A549 (cell line): ENCODE results near the gene CCR3. TPM values are rescaled to one million over a fixed set of nuclear protein-coding genes. Genes with fewer than 3 reads are reported as not detected.

ENCODE experiments used
- ATAC-seq, 2 experiments: fragments of 200-7000 bp in 1 of 2; fragments of >200 bp in 1 of 2; cut with Nextera tagmentation in 1 of 2; cut with Tn5 transposase in 1 of 2; 3 replicates each; pipeline versions ENCODE4 v1.8.0 to v1.9.1; 2018 to 2020; ENCODE audit warnings: mild to moderate bottlenecking in 1 of 2, moderate library complexity in 1 of 2
- CTCF ChIA-PET: fragments of 300-600 bp; sonication (Branson Sonifier 250); formaldehyde crosslinking; extraction: SDS; loops from one replicate; lab custom pipeline; 2021; ENCODE audit warnings: antibody characterized with exemption, inconsistent platforms; lab: Yijun Ruan, JAX
- POLR2A ChIA-PET: fragments of 350-600 bp; formaldehyde crosslinking; extraction: SDS; loops from one replicate; lab custom pipeline; 2021; ENCODE audit warnings: antibody characterized with exemption, inconsistent platforms; lab: Yijun Ruan, JAX
- DNase-seq, 2 experiments: peaks; one replicate each; pipeline versions ENCODE4 v3.0.0 to v3.0.0-alpha.2; 2011 to 2016; ENCODE audit warnings: low read depth in 1 of 2, low spot score in 1 of 2
- FAIRE-seq: peaks from 2 replicates; lab custom pipeline; 2011; peaks lifted over from hg19 to GRCh38; lab: Jason Lieb, UNC
- H3K27ac ChIP-seq, 2 experiments: fragments of >200 bp; sonication (Bioruptor Twin); formaldehyde crosslinking; 3 replicates each; pipeline ENCODE4 v1.5.1; 2016 to 2017
- H3K4me1 ChIP-seq: fragments of >200 bp; sonication (Bioruptor Twin); formaldehyde crosslinking; 3 replicates; pipeline ENCODE4 v1.6.1; 2016
- H3K4me2 ChIP-seq: fragments of >200 bp; sonication (Bioruptor Twin); formaldehyde crosslinking; 3 replicates; pipeline ENCODE4 v1.6.1; 2016
- H3K4me3 ChIP-seq: fragments of >200 bp; sonication (Bioruptor Twin); formaldehyde crosslinking; 3 replicates; pipeline ENCODE4 v1.5.1; 2016
- H3K9me3 ChIP-seq: fragments of >200 bp; sonication (Bioruptor Twin); formaldehyde crosslinking; 3 replicates; pipeline ENCODE4 v1.6.1; 2016
- BHLHE40 ChIP-seq: IDR thresholded peaks from 2 replicates; pipeline ENCODE4 v1.6.1; 2012; ENCODE audit warnings: low read depth, low read length, inconsistent platforms
- CBX2 ChIP-seq: fragments of 200-600 bp; sonication (generic); IDR thresholded peaks from 2 replicates; pipeline ENCODE4 v1.6.1; 2016; ENCODE audit warnings: low read depth, mild to moderate bottlenecking, borderline replicate concordance
- CEBPB ChIP-seq, 2 experiments: fragments of >200 bp in 1 of 2; sonication (Bioruptor Twin) in 1 of 2; formaldehyde crosslinking in 1 of 2; IDR thresholded peaks; 2 replicates each; pipeline ENCODE4 v1.6.1; 2012 to 2016
- CHD4 ChIP-seq: fragments of 200-600 bp; sonication (generic); IDR thresholded peaks from 2 replicates; pipeline ENCODE4 v1.6.1; 2016; ENCODE audit warnings: antibody characterized with exemption, mild to moderate bottlenecking, borderline replicate concordance
- EHF ChIP-seq: fragments of 250-450 bp; sonication (Bioruptor Pico); IDR thresholded peaks from 2 replicates; pipeline ENCODE4 v1.5.0; 2020; ENCODE audit warnings: mild to moderate bottlenecking
- EHMT2 ChIP-seq: fragments of 200-600 bp; sonication (generic); IDR thresholded peaks from 2 replicates; pipeline ENCODE4 v1.6.1; 2016; ENCODE audit warnings: antibody characterized with exemption, low read depth, mild to moderate bottlenecking, moderate library complexity
- ELK1 ChIP-seq: fragments of 150-350 bp; IDR thresholded peaks from 2 replicates; pipeline ENCODE4 v1.6.1; 2014; ENCODE audit warnings: low read depth, mild to moderate bottlenecking, low read length
- ESRRA ChIP-seq: fragments of 150-350 bp; IDR thresholded peaks from 2 replicates; pipeline ENCODE4 v1.6.1; 2014; ENCODE audit warnings: mild to moderate bottlenecking, low read length, borderline replicate concordance
- FOSB ChIP-seq: fragments of 250-450 bp; sonication (Bioruptor Pico); IDR thresholded peaks from 2 replicates; pipeline ENCODE4 v1.5.0; 2020; ENCODE audit warnings: mild to moderate bottlenecking, moderate library complexity
- FOSL2 ChIP-seq, 2 experiments: fragments of 450-650 bp in 1 of 2; fragments of >200 bp in 1 of 2; sonication (Bioruptor Twin) in 1 of 2; formaldehyde crosslinking; IDR thresholded peaks; 2 replicates each; pipeline versions ENCODE4 v1.5.0 to v1.6.1; 2016 to 2020; ENCODE audit warnings: mild to moderate bottlenecking in 1 of 2, moderate library complexity in 1 of 2
- FOXS1 ChIP-seq: fragments of 250-450 bp; sonication (Bioruptor Pico); IDR thresholded peaks from 2 replicates; pipeline ENCODE4 v1.5.0; 2020; ENCODE audit warnings: mild to moderate bottlenecking, moderate library complexity
- HEYL ChIP-seq: fragments of 250-450 bp; sonication (Bioruptor Pico); IDR thresholded peaks from 2 replicates; pipeline ENCODE4 v1.8.0; 2021; ENCODE audit warnings: mild to moderate bottlenecking, moderate library complexity
- HOXA7 ChIP-seq: fragments of 250-450 bp; sonication (Bioruptor Pico); IDR thresholded peaks from 2 replicates; pipeline ENCODE4 v1.5.0; 2020; ENCODE audit warnings: mild to moderate bottlenecking, moderate library complexity
- JUN ChIP-seq, 2 experiments: fragments of >200 bp; sonication (Bioruptor Twin); formaldehyde crosslinking; IDR thresholded peaks; 2 replicates in 1 of 2; 3 replicates in 1 of 2; pipeline ENCODE4 v1.6.1; 2016 to 2017
- JUNB ChIP-seq: fragments of >200 bp; sonication (Bioruptor Twin); formaldehyde crosslinking; IDR thresholded peaks from 2 replicates; pipeline ENCODE4 v1.6.1; 2016
- KDM1A ChIP-seq: fragments of 200-600 bp; sonication (generic); IDR thresholded peaks from 2 replicates; pipeline ENCODE4 v1.6.1; 2016; ENCODE audit warnings: low read depth, mild to moderate bottlenecking
- MAFK ChIP-seq: fragments of 450-650 bp; IDR thresholded peaks from 2 replicates; pipeline ENCODE4 v1.6.1; 2014; ENCODE audit not compliant: partially characterized antibody
- MAZ ChIP-seq: fragments of 150-350 bp; IDR thresholded peaks from 2 replicates; pipeline ENCODE4 v1.6.1; 2014; ENCODE audit warnings: antibody characterized with exemption, low read depth, low read length, borderline replicate concordance
- MYC ChIP-seq: IDR thresholded peaks from 2 replicates; pipeline ENCODE4 v1.6.1; 2012; ENCODE audit warnings: mild to moderate bottlenecking, inconsistent platforms, low read length, improper control_type of control experiment, borderline replicate concordance
- NFE2L2 ChIP-seq: fragments of 150-350 bp; conservative IDR thresholded peaks from 2 replicates; pipeline ENCODE4 v1.6.1; 2014; ENCODE audit warnings: low read length
- PHF8 ChIP-seq: fragments of 200-600 bp; sonication (generic); IDR thresholded peaks from 2 replicates; pipeline ENCODE4 v1.6.1; 2016; ENCODE audit warnings: low read depth, mild to moderate bottlenecking, antibody characterized with exemption, moderate library complexity, borderline replicate concordance
- POLR2A ChIP-seq: IDR thresholded peaks from 2 replicates; pipeline ENCODE4 v1.6.1; 2012; ENCODE audit warnings: mild to moderate bottlenecking, low read length
- POLR2AphosphoS2 ChIP-seq: conservative IDR thresholded peaks from 2 replicates; pipeline ENCODE4 v1.6.1; 2012; ENCODE audit warnings: low read length, improper control_type of control experiment, inconsistent platforms
- RFX5 ChIP-seq: fragments of 450-650 bp; IDR thresholded peaks from 2 replicates; pipeline ENCODE4 v1.7.1; 2014; ENCODE audit warnings: antibody characterized with exemption, mild to moderate bottlenecking, moderate library complexity
- SMC3 ChIP-seq: fragments of >200 bp; sonication (Bioruptor Twin); formaldehyde crosslinking; IDR thresholded peaks from 3 replicates; pipeline ENCODE4 v1.6.1; 2018; ENCODE audit warnings: inconsistent platforms
- SREBF2 ChIP-seq: fragments of 450-650 bp; IDR thresholded peaks from 2 replicates; pipeline ENCODE4 v1.6.1; 2014; ENCODE audit warnings: mild to moderate bottlenecking, moderate library complexity
- ZSCAN20 ChIP-seq: fragments of 250-450 bp; sonication (Bioruptor Pico); IDR thresholded peaks from 2 replicates; pipeline ENCODE4 v1.8.0; 2022; ENCODE audit warnings: mild to moderate bottlenecking, moderate library complexity
- WGBS: methylation state at CpG from one replicate; pipeline ENCODE4 v1.1.6; 2017; ENCODE audit errors: missing lambda C conversion rate; 5-methylcytosine and 5-hydroxymethylcytosine counted together
- polyA plus RNA-seq, 4 experiments: library from polyadenylated mRNA; depleted of rRNA in 3 of 4; stranded (reverse); fragments of >200 nt; fragmentation: RNase III in 1 of 4; extraction: RNeasy Plus Mini Kit Qiagen cat#74134 plus additional on column Dnase treatment in 1 of 4; gene quantifications; 2 replicates in 3 of 4; 3 replicates in 1 of 4; pipeline ENCODE4 v1.2.3, GENCODE V29; 2011 to 2017
- TF ChIP-seq, protein P1 (sequence below): fragments of >200 bp; sonication (Bioruptor Twin); formaldehyde crosslinking; IDR thresholded peaks from 3 replicates; pipeline ENCODE4 v1.5.1; 2016
- TF ChIP-seq, protein P2 (sequence below): IDR thresholded peaks from 2 replicates; pipeline ENCODE4 v1.6.1; 2012; ENCODE audit warnings: low read depth, borderline replicate concordance
- TF ChIP-seq, protein P3 (sequence below): fragments of >200 bp; sonication (Bioruptor Twin); formaldehyde crosslinking; IDR thresholded peaks from 3 replicates; pipeline ENCODE4 v1.6.1; 2016

The CCR3 gene
- polyA plus RNA-seq, 2 of the 4 experiments (the other 2 are of a cell fraction), result not detected

- TF ChIP-seq, protein P1, sequence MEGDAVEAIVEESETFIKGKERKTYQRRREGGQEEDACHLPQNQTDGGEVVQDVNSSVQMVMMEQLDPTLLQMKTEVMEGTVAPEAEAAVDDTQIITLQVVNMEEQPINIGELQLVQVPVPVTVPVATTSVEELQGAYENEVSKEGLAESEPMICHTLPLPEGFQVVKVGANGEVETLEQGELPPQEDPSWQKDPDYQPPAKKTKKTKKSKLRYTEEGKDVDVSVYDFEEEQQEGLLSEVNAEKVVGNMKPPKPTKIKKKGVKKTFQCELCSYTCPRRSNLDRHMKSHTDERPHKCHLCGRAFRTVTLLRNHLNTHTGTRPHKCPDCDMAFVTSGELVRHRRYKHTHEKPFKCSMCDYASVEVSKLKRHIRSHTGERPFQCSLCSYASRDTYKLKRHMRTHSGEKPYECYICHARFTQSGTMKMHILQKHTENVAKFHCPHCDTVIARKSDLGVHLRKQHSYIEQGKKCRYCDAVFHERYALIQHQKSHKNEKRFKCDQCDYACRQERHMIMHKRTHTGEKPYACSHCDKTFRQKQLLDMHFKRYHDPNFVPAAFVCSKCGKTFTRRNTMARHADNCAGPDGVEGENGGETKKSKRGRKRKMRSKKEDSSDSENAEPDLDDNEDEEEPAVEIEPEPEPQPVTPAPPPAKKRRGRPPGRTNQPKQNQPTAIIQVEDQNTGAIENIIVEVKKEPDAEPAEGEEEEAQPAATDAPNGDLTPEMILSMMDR, result no peak
- TF ChIP-seq, protein P2, sequence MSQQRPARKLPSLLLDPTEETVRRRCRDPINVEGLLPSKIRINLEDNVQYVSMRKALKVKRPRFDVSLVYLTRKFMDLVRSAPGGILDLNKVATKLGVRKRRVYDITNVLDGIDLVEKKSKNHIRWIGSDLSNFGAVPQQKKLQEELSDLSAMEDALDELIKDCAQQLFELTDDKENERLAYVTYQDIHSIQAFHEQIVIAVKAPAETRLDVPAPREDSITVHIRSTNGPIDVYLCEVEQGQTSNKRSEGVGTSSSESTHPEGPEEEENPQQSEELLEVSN, result no peak
- TF ChIP-seq HOXA7 (CRISPR knock-in tag), result no peak
- no peak for TF ChIP-seq ELK1
- no peak for TF ChIP-seq CEBPB (IDR thresholded peaks at IDR 0.05)
- no peak for TF ChIP-seq JUN (IDR thresholded peaks at IDR 0.05)
Observed at GRCh38 chr3:46203681-46204080, 38.6 kb upstream of the CCR3 start (continued).

DNA sequence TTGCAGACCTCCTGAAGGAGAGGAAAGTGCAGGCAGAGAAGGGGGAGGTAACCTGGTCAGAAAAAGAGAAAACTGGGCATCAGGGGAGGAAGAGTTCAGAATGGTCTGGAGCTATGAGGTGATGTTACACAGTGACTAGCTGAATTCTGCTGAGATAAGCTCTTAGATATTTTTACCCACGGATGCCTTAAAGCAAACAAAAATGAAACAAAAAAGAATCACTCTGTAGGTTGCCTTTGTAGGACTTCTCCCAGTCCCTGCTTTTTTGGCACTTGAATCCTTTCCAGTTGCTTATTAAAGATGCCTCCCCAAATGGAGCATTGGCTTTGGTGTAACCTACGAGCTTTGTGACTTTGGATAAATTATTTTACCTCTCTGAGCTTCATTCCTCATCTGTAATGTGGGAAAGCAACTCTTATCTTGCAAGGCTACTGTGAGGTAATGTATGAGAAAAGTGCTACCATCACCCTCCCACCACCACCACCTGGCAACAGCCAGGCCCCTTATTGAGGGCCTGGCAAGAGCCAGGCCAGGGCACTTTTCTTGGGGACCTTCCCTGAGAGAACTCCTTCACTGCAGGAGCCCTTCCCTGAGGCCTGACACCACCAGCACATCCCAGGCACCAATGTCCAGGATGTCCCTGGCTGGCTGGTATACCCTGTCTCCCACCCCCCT, 36.8 kb upstream of the CCR3 start:
- ATAC-seq, result no peak
- Histone ChIP-seq H3K9me3 (no peaks in the 10 kb centered on the region), H3K4me2 (no peak overlapping the region)
- ChIA-PET POLR2A (no interaction called here), CTCF (no interaction called here)
- no peak for DNase-seq
- WGBS, result 6% methylated on average over 2 of the region's 2 CpGs
- no peak for FAIRE-seq
- TF ChIP-seq HEYL, result no peak
- no peak for TF ChIP-seq EHF
- TF ChIP-seq, protein P2, result no peak
- TF ChIP-seq POLR2A, result no peak
- TF ChIP-seq FOXS1, result no peak
- TF ChIP-seq SREBF2, result no peak
- no peak for TF ChIP-seq POLR2AphosphoS2
- no peak for TF ChIP-seq CEBPB (IDR thresholded peaks at IDR 0.05)
- TF ChIP-seq FOSB, result no peak
- TF ChIP-seq ZSCAN20 (CRISPR knock-in tag), result no peak
- no peak for TF ChIP-seq JUNB
- no peak for TF ChIP-seq MAFK
- TF ChIP-seq FOSL2 (IDR thresholded peaks at IDR 0.05), result no peak
- no peak for TF ChIP-seq FOSL2 (CRISPR knock-in tag; IDR thresholded peaks at IDR 0.05)
- TF ChIP-seq, all 56 proteins: peak for 0
- Histone ChIP-seq H3K4me3 (no peak overlapping the region), H3K27ac (no peak overlapping the region), H3K4me1 (no peaks in the 10 kb centered on the region)

DNA sequence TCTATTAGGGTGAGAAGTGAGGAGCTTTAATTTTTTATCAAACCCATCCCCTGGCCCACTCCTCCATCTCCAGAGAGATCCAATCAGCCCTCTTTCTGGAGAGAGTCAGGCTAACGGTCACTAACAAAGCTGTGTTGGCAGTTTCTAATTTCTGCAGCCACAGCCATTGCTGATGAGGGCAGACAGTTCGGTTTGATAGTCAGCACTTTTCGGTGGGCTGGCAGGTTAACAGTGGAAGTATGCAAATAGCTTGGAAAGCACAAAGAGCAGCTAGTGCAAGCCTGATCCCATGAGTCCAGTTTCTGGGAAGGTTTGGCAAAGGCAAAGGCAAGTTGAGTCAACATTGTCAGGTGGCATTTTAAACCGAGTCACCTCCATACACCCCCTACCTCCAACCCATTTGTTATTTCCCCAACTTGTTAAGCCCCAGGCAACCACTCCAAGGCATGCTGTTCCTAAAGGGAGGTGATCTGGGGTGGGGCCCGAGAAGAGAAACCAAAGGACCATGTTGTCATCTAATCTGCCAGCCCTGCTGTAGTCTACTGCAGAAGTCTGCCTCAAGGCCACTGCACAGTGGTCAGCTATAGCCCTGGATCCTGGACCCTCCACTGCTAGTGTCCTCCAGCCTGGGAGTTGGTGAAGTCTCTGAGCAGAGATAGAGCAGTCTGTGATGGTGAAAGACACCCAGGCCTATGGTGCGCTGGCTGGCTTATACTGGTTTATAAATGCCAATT, 35.8 kb upstream of the CCR3 start:
- no peaks in the 10 kb centered on the region for H3K9me3 ChIP-seq
- FAIRE-seq (no peak), ATAC-seq (no peak), DNase-seq (no peak)
- H3K4me3 ChIP-seq, result no peak overlapping the region
- no peak overlapping the region for H3K4me2 ChIP-seq
- ChIA-PET CTCF (no interaction called here), POLR2A (no interaction called here)
- H3K27ac ChIP-seq, result no peak overlapping the region
- H3K4me1 ChIP-seq, result no peaks in the 10 kb centered on the region
- 19% methylated on average over 6 of the region's 6 CpGs for WGBS
- TF ChIP-seq CHD4, result no peak
- TF ChIP-seq, protein P3, sequence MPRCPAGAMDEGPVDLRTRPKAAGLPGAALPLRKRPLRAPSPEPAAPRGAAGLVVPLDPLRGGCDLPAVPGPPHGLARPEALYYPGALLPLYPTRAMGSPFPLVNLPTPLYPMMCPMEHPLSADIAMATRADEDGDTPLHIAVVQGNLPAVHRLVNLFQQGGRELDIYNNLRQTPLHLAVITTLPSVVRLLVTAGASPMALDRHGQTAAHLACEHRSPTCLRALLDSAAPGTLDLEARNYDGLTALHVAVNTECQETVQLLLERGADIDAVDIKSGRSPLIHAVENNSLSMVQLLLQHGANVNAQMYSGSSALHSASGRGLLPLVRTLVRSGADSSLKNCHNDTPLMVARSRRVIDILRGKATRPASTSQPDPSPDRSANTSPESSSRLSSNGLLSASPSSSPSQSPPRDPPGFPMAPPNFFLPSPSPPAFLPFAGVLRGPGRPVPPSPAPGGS, result no peak
- TF ChIP-seq JUN (IDR thresholded peaks at IDR 0.05), result no peak
- TF ChIP-seq ESRRA, result no peak
- TF ChIP-seq MAZ, result no peak
- no peak for TF ChIP-seq EHMT2
- no peak for TF ChIP-seq KDM1A
- TF ChIP-seq, protein P2, result no peak
- TF ChIP-seq PHF8, result no peak
- no peak for TF ChIP-seq CBX2
- TF ChIP-seq RFX5, result no peak
- TF ChIP-seq NFE2L2, result no peak
- TF ChIP-seq BHLHE40, result no peak
- TF ChIP-seq MYC, result no peak
- TF ChIP-seq SMC3, result no peak
